Measurements from ENCODE around the gene ADAM23. TPM values are rescaled to one million over a fixed set of nuclear protein-coding genes. Genes with fewer than 3 reads are reported as not detected.

The ADAM23 gene
- total RNA-seq, 2 experiments from 2014 or later: 0.10 to 0.42 TPM

DNA sequence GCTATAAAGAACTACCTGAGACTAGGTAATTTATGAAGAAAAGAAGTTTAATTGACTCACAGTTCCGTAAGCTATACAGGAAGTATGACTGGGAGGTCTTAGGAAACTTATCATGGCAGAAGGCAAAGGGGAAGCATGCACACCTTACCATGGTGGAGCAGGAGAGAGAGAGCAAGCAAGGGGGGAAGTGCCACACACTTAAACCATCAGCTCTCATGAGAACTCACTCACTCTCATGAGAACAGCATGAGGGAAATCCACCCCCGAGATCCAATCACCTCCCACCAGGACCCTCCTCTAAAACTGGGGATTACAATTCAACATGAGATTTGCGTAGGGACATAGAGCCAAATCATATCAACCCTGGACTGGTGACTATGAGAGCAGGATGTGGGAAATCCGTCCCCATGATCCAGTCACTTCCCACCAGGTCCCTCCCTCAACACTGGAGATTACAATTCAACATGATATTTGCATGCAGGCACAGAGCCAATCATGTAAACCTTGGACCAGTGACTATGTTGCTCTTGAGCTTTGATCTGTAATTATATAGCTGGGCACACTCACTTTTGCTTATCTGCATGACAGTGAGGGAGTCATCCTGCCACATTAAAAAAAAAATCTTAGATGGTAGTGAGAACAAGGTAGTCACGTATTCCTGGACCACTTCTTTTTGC lies 12.9 kb downstream of the ADAM23 start:
- CTCF ChIA-PET: interaction anchor here (0.8 kb wide), 1 partner anchor 25 kb away, joined by 3 read pairs; no protein-coding TSS in a partner anchor
- H3K4me3 Mint-ChIP-seq: no peak overlapping the region
- intact Hi-C loops (cut with micrococcal nuclease): no loop called here
- H3K27me3 Mint-ChIP-seq (ENCODE audit: low read depth): peaks cover 24% of the 10 kb centered on the region
- no peak for DNase-seq
- no peaks in the 10 kb centered on the region for H3K36me3 Mint-ChIP-seq (ENCODE audit: low read depth)
- H3K4me1 Mint-ChIP-seq (ENCODE audit: low read depth): no peaks in the 10 kb centered on the region
- no peaks in the 10 kb centered on the region for H3K9me3 Mint-ChIP-seq
- no peak overlapping the region for H3K27ac Mint-ChIP-seq

DNA sequence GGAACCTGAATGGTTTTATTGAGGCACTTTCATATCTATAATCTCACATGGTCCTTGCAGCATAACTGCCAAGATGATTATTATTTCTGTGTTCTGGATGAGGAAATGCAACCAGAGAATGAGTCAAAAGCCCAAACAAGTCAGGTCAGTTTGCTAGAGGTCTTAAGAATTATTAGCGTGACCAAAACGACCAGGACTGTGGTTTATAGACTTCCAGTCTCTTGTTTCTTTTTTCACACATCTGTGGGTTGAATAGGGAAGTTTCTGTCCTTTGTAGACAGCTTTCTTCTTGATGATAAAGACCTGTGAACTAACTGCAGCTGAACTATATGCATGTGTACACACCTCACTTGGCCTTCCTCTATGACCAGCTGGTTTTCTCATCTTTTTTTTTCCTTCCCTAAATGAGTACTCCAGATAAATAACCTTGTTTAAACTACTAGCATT lies 13.9 kb downstream of the ADAM23 start:
- intact Hi-C loops (cut with micrococcal nuclease): no loop called here
- H3K27me3 Mint-ChIP-seq (ENCODE audit: low read depth): peaks cover 30% of the 10 kb centered on the region
- CTCF ChIA-PET: no interaction called here

DNA sequence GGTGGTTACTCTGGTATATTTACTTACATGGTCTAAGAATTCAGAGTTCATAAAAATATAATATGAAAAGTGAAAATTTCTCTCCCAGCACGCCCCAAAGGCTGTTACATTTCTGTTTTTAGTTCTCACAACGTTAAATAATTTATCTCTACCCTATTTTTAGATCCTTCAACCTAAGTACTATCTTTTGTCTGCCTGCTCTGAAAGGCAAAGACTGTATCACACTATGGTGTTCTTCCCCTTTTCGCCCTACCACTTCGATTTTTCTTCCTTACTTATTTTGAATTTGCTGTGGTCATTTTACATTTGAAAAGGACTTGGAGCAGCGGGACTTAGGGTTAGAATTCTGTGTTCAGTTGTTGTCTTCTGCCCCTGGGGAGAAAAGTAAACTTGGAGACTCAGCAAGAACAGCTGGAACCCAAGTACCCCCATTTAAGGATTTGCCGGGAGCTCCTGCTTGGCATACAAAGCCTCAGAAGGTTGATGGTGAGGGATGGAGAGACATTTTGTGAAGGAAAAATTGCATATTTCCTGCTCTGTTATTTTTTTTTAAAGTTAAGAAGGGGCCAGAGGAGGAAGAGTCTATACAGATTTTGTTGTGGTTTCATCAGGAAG lies 19.0 kb downstream of the ADAM23 start:
- intact Hi-C loops (cut with micrococcal nuclease): no loop called here
- no peaks in the 10 kb centered on the region for H3K36me3 Mint-ChIP-seq (ENCODE audit: low read depth)
- no peak for DNase-seq
- no peak overlapping the region for H3K27ac Mint-ChIP-seq
- H3K27me3 Mint-ChIP-seq (ENCODE audit: low read depth): peaks cover 23% of the 10 kb centered on the region
- H3K4me3 Mint-ChIP-seq: no peak overlapping the region
- CTCF ChIA-PET: no interaction called here
- no peaks in the 10 kb centered on the region for H3K4me1 Mint-ChIP-seq (ENCODE audit: low read depth)
- no peaks in the 10 kb centered on the region for H3K9me3 Mint-ChIP-seq

More for the DNA sequence above, 13.9 kb downstream of the ADAM23 start:
- Mint-ChIP-seq H3K9me3 (no peaks in the 10 kb centered on the region), H3K27ac (no peak overlapping the region), H3K4me3 (no peak overlapping the region), H3K4me1 (ENCODE audit: low read depth) (no peaks in the 10 kb centered on the region), H3K36me3 (ENCODE audit: low read depth) (no peaks in the 10 kb centered on the region)
- no peak for DNase-seq

DNA sequence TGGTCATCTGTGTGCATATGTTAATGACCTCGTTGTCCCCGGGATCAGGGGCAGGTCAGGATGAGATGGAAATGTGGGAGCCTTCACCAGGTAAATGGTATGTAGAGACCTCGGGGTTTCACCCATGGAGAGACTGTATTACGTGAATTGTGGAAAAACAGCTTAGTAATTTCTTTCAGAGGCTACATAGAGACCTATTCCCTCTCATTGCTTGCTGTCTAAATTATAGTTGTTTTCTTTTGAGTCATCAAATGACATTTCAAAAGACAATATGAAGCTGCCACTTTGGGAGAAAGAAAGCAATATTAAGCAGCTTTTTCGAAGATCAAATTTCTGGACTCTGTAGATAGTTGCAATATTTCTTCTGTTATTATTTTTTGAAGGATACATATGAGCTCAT lies 20.4 kb downstream of the ADAM23 start:
- no peak overlapping the region for H3K4me3 Mint-ChIP-seq
- H3K4me1 Mint-ChIP-seq (ENCODE audit: low read depth): no peaks in the 10 kb centered on the region
- H3K36me3 Mint-ChIP-seq (ENCODE audit: low read depth): no peaks in the 10 kb centered on the region
- intact Hi-C loops (cut with micrococcal nuclease): no loop called here
- DNase-seq: no peak
- H3K27me3 Mint-ChIP-seq (ENCODE audit: low read depth): peaks cover 20% of the 10 kb centered on the region
- no peak overlapping the region for H3K27ac Mint-ChIP-seq
- H3K9me3 Mint-ChIP-seq: peaks cover 5% of the 10 kb centered on the region
- CTCF ChIA-PET: interaction anchor here (0.6 kb wide), 1 partner anchor 215 kb away, joined by 3 read pairs; no protein-coding TSS in a partner anchor

DNA sequence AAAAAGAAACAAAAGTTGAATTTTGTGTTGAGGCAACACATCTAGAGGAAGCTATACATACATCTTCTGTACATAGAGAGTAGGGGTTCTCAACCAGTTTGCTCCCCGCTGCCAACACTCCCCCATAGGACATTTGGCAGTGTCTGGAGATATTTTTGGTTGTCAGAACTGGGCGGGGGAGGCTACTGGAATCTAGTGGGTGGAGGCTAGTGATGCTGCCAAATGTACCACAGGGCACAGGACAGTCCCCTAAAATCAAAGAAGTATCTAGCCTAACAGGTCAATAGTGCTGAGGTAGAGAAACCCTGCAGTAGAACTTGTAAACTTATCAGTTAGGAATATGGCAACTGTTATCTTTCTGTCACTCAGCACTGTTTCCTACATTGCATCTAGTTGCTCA lies 21.3 kb downstream of the ADAM23 start:
- Mint-ChIP-seq H3K27me3 (ENCODE audit: low read depth) (peaks cover 18% of the 10 kb centered on the region), H3K9me3 (peaks cover 5% of the 10 kb centered on the region), H3K36me3 (ENCODE audit: low read depth) (no peaks in the 10 kb centered on the region), H3K27ac (no peak overlapping the region), H3K4me1 (ENCODE audit: low read depth) (no peaks in the 10 kb centered on the region), H3K4me3 (no peak overlapping the region)
- intact Hi-C loops (cut with micrococcal nuclease): no loop called here
- CTCF ChIA-PET: no interaction called here
- DNase-seq: no peak

DNA sequence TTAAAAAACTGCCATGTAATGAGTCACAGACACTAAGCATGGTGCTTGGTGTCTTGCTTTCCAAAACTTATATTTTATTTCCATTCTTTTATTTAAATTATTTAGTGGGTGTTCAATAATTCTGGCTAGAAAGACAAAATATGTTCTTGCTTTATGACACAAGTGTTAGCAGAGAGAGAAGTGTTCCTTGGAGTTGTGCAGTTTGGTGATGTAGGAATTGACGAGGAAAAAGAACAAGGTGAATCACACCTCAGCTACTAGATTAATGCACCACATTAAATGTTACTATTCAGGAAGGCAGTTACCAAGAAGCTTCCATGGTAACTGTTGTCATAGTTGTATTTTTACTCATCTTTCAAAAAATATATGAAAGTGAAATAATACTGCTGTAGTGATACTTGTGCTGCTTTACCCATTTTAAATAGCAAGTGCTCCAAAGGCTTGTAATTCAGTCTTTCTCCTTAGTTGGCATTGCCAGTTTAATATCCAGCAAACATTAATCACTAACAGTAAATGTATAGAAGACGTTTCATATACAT lies 28.3 kb downstream of the ADAM23 start:
- Mint-ChIP-seq H3K9me3 (peaks cover 5% of the 10 kb centered on the region), H3K4me3 (no peak overlapping the region), H3K27ac (no peak overlapping the region), H3K4me1 (ENCODE audit: low read depth) (no peaks in the 10 kb centered on the region), H3K36me3 (ENCODE audit: low read depth) (no peaks in the 10 kb centered on the region), H3K27me3 (ENCODE audit: low read depth) (peaks cover 4% of the 10 kb centered on the region)
- no peak for DNase-seq
- intact Hi-C loops (cut with micrococcal nuclease): no loop called here
- CTCF ChIA-PET: no interaction called here

DNA sequence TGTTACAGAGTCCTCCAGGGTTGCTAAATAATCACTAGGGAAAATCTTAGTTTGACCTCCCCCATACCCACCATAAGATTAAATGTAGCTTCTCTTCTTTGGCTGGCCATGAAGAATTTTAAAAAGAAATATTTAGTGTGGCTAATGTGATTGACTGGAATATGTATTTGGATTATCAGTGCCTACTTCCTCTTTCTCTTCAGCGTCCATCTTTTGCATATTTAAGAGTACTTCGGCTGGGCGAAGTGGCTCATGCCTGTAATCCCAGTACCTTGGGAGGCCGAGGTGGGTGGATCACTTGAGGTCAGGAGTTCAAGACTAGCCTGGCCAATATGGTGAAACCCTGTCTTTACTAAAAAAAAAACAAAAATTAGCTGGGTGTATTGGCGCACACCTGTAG lies 28.8 kb downstream of the ADAM23 start:
- H3K27me3 Mint-ChIP-seq (ENCODE audit: low read depth): peaks cover 4% of the 10 kb centered on the region
- H3K27ac Mint-ChIP-seq: no peak overlapping the region
- no peaks in the 10 kb centered on the region for H3K4me1 Mint-ChIP-seq (ENCODE audit: low read depth)
- H3K9me3 Mint-ChIP-seq: peaks cover 5% of the 10 kb centered on the region
- DNase-seq: no peak
- intact Hi-C loops (cut with micrococcal nuclease): no loop called here
- no peaks in the 10 kb centered on the region for H3K36me3 Mint-ChIP-seq (ENCODE audit: low read depth)
- CTCF ChIA-PET: interaction anchor here (0.7 kb wide), 1 partner anchor 79 kb away, joined by 3 read pairs; no protein-coding TSS in a partner anchor
- H3K4me3 Mint-ChIP-seq: no peak overlapping the region

DNA sequence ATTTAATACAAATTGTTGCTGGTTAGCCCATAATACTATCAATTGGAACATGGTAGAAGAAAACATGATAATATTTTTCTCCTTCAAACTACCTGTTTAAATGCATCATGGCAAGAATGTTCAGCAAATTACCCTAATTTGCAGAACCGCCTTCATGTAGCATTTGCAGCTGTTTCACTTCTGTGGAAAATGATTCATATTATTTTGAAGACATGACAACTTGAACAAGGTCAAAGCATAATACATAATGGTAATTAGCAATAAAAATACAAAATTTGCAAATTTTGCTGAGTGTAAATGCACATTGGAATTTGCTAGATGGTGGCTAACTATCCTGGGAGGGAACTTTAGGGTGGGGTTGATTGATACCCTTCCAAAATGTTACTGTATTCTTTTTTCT lies 30.8 kb downstream of the ADAM23 start:
- Mint-ChIP-seq H3K36me3 (ENCODE audit: low read depth) (no peaks in the 10 kb centered on the region), H3K27me3 (ENCODE audit: low read depth) (peaks cover 6% of the 10 kb centered on the region), H3K4me3 (no peak overlapping the region), H3K4me1 (ENCODE audit: low read depth) (no peaks in the 10 kb centered on the region), H3K9me3 (no peaks in the 10 kb centered on the region), H3K27ac (no peak overlapping the region)
- CTCF ChIA-PET: no interaction called here
- no peak for DNase-seq
- intact Hi-C loops (cut with micrococcal nuclease): no loop called here

DNA sequence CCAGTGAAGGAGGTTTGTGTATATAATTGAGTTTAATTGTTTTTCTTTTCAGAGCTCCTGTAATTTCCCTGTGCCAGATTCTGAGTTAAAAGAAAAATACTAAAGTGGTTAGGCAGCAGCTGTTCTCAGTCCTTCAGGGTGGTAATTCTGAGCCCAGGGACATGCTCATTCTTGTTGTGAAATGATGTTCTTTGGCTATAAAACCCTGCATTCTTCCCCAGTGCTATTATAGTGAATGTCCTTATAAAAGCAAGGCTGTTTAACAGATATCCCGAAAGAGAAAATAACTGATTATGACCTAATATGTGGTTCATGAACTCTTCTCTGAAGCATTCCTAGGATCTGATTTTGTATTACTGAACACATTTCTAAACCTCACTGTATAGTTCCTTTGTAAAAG lies 34.0 kb downstream of the ADAM23 start:
- peaks cover 13% of the 10 kb centered on the region for H3K27me3 Mint-ChIP-seq (ENCODE audit: low read depth)
- H3K4me3 Mint-ChIP-seq: no peak overlapping the region
- H3K4me1 Mint-ChIP-seq (ENCODE audit: low read depth): no peaks in the 10 kb centered on the region
- H3K27ac Mint-ChIP-seq: no peak overlapping the region
- intact Hi-C loops (cut with micrococcal nuclease): no loop called here
- CTCF ChIA-PET: no interaction called here
- H3K36me3 Mint-ChIP-seq (ENCODE audit: low read depth): no peaks in the 10 kb centered on the region
- DNase-seq: no peak
- no peaks in the 10 kb centered on the region for H3K9me3 Mint-ChIP-seq

DNA sequence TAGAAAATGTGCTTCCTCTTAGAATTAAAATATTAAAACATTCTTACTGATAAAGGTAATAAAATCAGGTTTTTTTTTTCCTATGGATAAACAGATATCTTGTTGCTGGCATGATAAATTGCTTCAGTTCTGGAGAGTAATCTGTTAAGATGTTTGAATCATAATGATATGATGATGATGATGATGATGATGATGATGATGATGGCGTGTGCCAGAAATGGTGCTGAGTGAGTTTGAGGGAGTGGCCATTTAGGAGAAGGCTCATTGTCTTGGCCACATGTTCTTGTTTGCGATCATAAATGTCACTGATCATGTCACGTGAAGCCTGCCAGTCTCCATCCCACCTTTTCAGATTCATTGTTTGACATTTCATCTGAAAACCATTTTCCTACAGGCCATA lies 35.0 kb downstream of the ADAM23 start:
- Mint-ChIP-seq H3K27me3 (ENCODE audit: low read depth) (peaks cover 13% of the 10 kb centered on the region), H3K27ac (no peak overlapping the region), H3K4me3 (no peak overlapping the region), H3K4me1 (ENCODE audit: low read depth) (no peaks in the 10 kb centered on the region), H3K36me3 (ENCODE audit: low read depth) (no peaks in the 10 kb centered on the region), H3K9me3 (no peaks in the 10 kb centered on the region)
- no peak for DNase-seq
- CTCF ChIA-PET: no interaction called here
- intact Hi-C loops (cut with micrococcal nuclease): no loop called here

DNA sequence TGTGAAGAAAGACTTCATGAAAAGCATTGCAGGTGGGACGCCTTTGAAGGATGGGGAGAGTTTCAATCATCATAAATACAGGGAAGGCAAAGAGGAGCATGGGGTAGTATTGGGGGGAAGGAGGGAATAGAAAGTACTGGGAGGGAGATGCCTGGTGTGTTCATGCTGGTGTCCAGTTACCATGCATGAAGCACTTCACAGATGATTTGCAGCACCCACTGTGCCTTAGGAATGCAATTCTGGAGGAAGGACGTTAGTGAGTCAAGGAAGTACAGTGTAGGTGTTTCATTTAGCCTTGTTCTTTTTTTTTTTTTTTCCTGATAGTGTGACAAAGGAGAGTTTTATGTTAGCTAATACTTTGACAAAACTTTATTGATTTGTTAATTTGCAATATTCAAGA lies 36.8 kb downstream of the ADAM23 start:
- peaks cover 4% of the 10 kb centered on the region for H3K9me3 Mint-ChIP-seq
- no peak for DNase-seq
- H3K27me3 Mint-ChIP-seq (ENCODE audit: low read depth): peaks cover 13% of the 10 kb centered on the region
- H3K4me3 Mint-ChIP-seq: no peak overlapping the region
- H3K4me1 Mint-ChIP-seq (ENCODE audit: low read depth): no peaks in the 10 kb centered on the region
- no peak overlapping the region for H3K27ac Mint-ChIP-seq
- CTCF ChIA-PET: no interaction called here
- H3K36me3 Mint-ChIP-seq (ENCODE audit: low read depth): no peaks in the 10 kb centered on the region
- intact Hi-C loops (cut with micrococcal nuclease): no loop called here

DNA sequence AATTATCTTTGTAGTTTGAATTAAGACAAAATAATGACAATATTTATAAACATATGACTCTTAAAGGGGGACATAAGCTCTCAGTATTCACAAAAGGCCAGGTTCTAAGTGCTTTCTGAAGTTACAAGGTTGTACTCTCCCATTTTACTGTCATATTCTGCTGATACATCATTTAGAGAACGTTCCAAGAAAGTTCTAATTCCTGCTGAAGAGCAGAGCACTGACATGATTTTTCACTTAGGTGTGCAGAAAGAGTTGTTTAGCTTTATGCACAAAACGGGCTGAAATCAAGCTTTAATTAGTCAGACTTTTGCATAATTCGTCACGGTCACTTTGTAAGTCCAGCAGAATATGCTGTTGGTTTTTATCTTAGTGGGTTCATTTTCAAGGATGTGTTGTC lies 37.3 kb downstream of the ADAM23 start:
- no peak for DNase-seq
- Mint-ChIP-seq H3K4me1 (ENCODE audit: low read depth) (no peaks in the 10 kb centered on the region), H3K4me3 (no peak overlapping the region), H3K27ac (no peak overlapping the region), H3K36me3 (ENCODE audit: low read depth) (no peaks in the 10 kb centered on the region), H3K27me3 (ENCODE audit: low read depth) (peaks cover 16% of the 10 kb centered on the region), H3K9me3 (peaks cover 4% of the 10 kb centered on the region)
- intact Hi-C loops (cut with micrococcal nuclease): no loop called here
- CTCF ChIA-PET: interaction anchor here (1.1 kb wide), 1 partner anchor 24 kb away, joined by 3 read pairs; no protein-coding TSS in a partner anchor

DNA sequence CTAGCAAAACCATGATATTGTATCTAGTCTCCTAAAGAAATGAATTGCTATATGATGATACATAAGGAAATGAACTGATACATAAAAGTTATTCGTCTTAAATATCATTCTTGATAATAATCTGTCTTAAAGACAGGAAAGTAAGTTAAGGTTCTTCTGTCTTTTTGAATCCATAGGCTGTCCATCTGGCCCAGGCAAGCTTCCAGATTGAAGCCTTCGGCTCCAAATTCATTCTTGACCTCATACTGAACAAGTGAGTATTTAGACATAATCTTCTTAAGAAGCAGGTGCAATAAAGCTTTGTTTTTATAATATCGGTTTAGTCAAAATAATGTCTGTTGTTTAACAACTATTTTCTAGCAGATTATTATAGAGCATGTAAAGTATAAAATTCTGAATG lies 37.7 kb downstream of the ADAM23 start:
- H3K4me1 Mint-ChIP-seq (ENCODE audit: low read depth): no peaks in the 10 kb centered on the region
- peaks cover 4% of the 10 kb centered on the region for H3K9me3 Mint-ChIP-seq
- H3K4me3 Mint-ChIP-seq: no peak overlapping the region
- DNase-seq: no peak
- peaks cover 19% of the 10 kb centered on the region for H3K27me3 Mint-ChIP-seq (ENCODE audit: low read depth)
- CTCF ChIA-PET: interaction anchor here (1.1 kb wide), 1 partner anchor 25 kb away, joined by 3 read pairs; no protein-coding TSS in a partner anchor
- intact Hi-C loops (cut with micrococcal nuclease): no loop called here
- no peaks in the 10 kb centered on the region for H3K36me3 Mint-ChIP-seq (ENCODE audit: low read depth)
- H3K27ac Mint-ChIP-seq: no peak overlapping the region

Data from activated naive CD4-positive, alpha-beta T cell treated with anti-CD3 and anti-CD28 coated beads for 36 hours (primary cell).